Activated naive CD8-positive, alpha-beta T cell treated with anti-CD3 and anti-CD28 coated beads, Interleukin-2, amount 10 ng/mL, durations not matched to agents 7 days and 5 days (primary cell): ENCODE results near the gene ATG16L2. TPM values are rescaled to one million over a fixed set of nuclear protein-coding genes. Genes with fewer than 3 reads are reported as not detected.
"Not testable (repeated sequence)": the region's sequence is repeated elsewhere in the genome, so short reads cannot be mapped to it uniquely, and the experiment has no call there.

Source experiments
- ATAC-seq: fragments of 150-1000 bp; cut with Tn5 transposase; one replicate; pipeline ENCODE4 v1.10.0; 2021; ENCODE audit warnings: low read depth, moderate library complexity
- POLR2A ChIA-PET: fragments of 350-600 bp; sonication (Branson Sonifier 250); formaldehyde crosslinking; loops from one replicate; lab custom pipeline; 2021; ENCODE audit warnings: antibody characterized with exemption; lab: Charles Lee
- DNase-seq: peaks from one replicate; pipeline ENCODE4 v3.0.0; 2021
- H3K27ac Mint-ChIP-seq: one replicate; pipeline ENCODE4 v1.8.0; 2022; ENCODE audit warnings: mild to moderate bottlenecking, mixed read lengths
- H3K27me3 Mint-ChIP-seq: one replicate; pipeline ENCODE4 v1.8.0; 2022; ENCODE audit warnings: mild to moderate bottlenecking, moderate library complexity, mixed read lengths
- H3K36me3 Mint-ChIP-seq: one replicate; pipeline ENCODE4 v1.8.0; 2021; ENCODE audit warnings: mild to moderate bottlenecking, mixed read lengths
- H3K4me1 Mint-ChIP-seq: one replicate; pipeline ENCODE4 v1.8.0; 2021; ENCODE audit warnings: mixed read lengths
- H3K4me3 Mint-ChIP-seq: one replicate; pipeline ENCODE4 v1.8.0; 2022; ENCODE audit warnings: mild to moderate bottlenecking, moderate library complexity, mixed read lengths
- H3K9me3 Mint-ChIP-seq: one replicate; pipeline ENCODE4 v1.8.0; 2021; ENCODE audit warnings: mixed read lengths
- total RNA-seq, 2 experiments: library from RNA; stranded (reverse); gene quantifications; one replicate each; pipeline ENCODE4 v1.2.3, GENCODE V29; 2021

ATG16L2 gene
- total RNA-seq, 2 experiments from 2014 or later = 159 to 163 TPM

DNA sequence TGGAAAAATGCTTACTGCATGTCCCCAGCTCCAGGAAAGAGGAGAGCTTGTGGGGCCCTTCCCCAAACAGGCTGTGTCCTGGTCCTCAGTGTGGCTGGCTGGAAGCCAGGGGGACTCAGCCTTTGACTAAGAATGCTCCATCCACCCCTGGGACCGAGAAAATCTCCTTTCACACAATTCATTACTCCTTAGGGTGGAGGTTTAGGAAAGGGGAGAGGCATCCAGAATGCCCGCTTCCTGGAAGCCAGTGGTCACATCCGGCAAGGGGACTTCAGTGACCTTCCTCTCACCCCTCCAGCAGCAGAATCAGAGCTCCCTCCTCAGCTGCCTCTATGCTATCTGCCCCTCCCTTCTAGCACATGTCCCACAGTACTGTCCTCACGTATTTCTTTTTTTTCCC is 21.9 kb downstream of the ATG16L2 start:
- Mint-ChIP-seq H3K9me3 (no peaks in the 10 kb centered on the region), H3K4me3 (no peak overlapping the region), H3K36me3 (peaks cover 16% of the 10 kb centered on the region), H3K4me1 (peaks cover 35% of the 10 kb centered on the region), H3K27ac (peak overlapping the region; percentile 50), H3K27me3 (no peaks in the 10 kb centered on the region)
- DNase-seq (no peak), ATAC-seq (no peak)
- POLR2A ChIA-PET = interaction anchor here (0.9 to 2.0 kb wide), 2 partner anchors 13 to 341 kb away, joined by 3 to 5 read pairs; no protein-coding TSS in a partner anchor

DNA sequence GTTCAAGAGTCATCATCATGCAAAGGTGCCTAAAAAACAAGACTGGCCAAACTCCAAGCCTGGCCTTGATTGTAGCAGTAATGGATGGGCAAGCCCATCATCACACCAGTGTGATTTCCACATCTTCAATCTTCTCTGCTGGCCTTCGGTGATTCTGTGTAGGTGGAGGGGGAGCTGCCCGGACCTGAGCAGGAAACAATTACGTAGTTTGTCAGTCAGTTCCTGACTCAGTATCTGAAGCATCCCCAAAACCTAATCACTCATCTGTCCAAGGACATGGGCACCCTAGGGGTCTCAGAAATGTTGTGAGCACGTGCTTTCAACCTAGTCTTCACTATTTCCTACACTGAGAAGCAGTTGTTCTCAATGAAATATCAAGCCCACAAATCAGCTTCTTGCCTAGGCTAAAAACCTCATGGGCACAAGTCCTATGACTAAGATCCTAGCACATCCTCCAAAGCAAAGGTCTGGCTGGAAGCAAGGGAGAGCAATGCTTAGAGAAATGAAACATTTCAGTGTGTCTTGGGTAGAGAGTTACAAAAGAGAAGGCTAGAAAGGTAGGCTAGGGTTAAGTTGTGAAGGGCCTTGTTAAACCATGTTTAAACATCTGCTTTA is 24.6 kb downstream of the ATG16L2 start:
- POLR2A ChIA-PET = no interaction called here
- Mint-ChIP-seq H3K9me3 (no peaks in the 10 kb centered on the region), H3K4me3 (no peak overlapping the region), H3K27me3 (no peaks in the 10 kb centered on the region), H3K36me3 (peaks cover 26% of the 10 kb centered on the region), H3K4me1 (peaks cover 30% of the 10 kb centered on the region), H3K27ac (no peak overlapping the region)
- DNase-seq = no peak
- no peak for ATAC-seq

DNA sequence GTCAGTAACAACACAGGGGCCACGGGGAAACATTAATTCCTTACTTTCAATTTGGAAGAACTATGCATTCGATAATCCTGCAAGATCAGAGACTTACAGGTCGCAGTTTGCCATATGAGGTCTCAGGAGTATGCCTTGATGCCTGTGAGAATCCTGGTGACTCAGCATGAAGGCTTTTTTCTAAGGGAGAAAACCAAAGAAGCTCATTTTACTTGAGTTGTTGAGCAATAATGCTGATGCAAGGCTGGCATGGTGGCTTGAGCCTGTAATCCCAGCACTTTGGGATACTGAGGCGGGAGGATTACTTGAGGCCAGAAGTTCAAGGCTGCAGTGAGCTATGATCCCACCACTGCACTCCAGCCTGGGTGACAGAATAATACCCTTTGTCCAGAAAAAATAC is 26.6 kb downstream of the ATG16L2 start:
- Mint-ChIP-seq H3K27me3 (no peaks in the 10 kb centered on the region), H3K4me1 (peaks cover 18% of the 10 kb centered on the region), H3K36me3 (peaks cover 27% of the 10 kb centered on the region), H3K27ac (no peak overlapping the region), H3K4me3 (no peak overlapping the region), H3K9me3 (no peaks in the 10 kb centered on the region)
- no peak for DNase-seq
- no peak for ATAC-seq
- POLR2A ChIA-PET = interaction anchor here (1.2 kb wide), 1 partner anchor 9 kb away, joined by 4 read pairs; no protein-coding TSS in a partner anchor

DNA sequence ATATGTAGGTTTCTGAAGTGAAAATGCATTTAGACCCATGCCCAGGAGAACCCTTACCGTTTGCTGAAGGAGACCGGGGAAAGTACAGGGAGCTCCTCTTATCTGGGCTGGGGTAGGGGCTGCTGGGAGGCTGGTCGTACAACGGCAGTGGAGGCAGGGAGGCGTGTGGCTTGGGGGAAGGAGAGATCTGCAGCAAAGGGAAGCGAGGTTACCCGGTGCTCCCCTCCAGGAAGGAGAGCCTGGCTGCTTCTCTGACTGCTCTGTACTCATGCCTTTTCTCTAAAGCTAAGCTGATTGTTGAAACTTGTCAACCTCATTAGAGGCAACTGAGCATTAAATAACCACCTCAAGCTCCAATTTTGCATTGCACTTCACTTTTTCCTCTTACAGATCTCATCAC is 27.2 kb downstream of the ATG16L2 start:
- Mint-ChIP-seq H3K36me3 (peaks cover 28% of the 10 kb centered on the region), H3K27me3 (no peaks in the 10 kb centered on the region), H3K9me3 (no peaks in the 10 kb centered on the region), H3K4me1 (peaks cover 14% of the 10 kb centered on the region), H3K4me3 (no peak overlapping the region), H3K27ac (no peak overlapping the region)
- DNase-seq (no peak), ATAC-seq (no peak)
- POLR2A ChIA-PET = interaction anchor here (1.2 kb wide), 1 partner anchor 10 kb away, joined by 4 read pairs; no protein-coding TSS in a partner anchor

DNA sequence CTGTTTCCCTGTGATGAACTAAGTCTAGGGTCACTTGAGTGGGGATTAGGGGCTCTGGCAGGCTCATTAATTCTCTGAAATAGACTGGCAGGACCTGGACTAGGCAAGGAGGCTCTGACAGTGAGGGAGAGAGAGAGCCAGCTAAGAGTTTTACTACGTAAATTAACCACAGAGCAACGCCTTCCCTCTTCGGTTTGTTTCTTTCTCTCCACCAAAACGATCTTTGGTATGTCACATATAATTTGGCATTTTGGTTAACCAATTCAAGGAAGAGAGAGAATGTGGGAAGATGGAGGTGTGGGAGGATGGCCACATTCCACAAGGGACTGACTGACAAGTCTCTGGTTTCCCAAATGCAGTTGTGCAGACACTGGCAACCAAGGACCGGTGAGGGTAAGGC is 27.9 kb downstream of the ATG16L2 start:
- H3K4me1 Mint-ChIP-seq = peaks cover 14% of the 10 kb centered on the region
- ATAC-seq = no peak
- POLR2A ChIA-PET = interaction anchor here (1.2 kb wide), 1 partner anchor 11 kb away, joined by 4 read pairs; no protein-coding TSS in a partner anchor
- no peak for DNase-seq
- peaks cover 30% of the 10 kb centered on the region for H3K36me3 Mint-ChIP-seq
- no peaks in the 10 kb centered on the region for H3K27me3 Mint-ChIP-seq
- no peak overlapping the region for H3K4me3 Mint-ChIP-seq
- no peak overlapping the region for H3K27ac Mint-ChIP-seq
- H3K9me3 Mint-ChIP-seq = no peaks in the 10 kb centered on the region

DNA sequence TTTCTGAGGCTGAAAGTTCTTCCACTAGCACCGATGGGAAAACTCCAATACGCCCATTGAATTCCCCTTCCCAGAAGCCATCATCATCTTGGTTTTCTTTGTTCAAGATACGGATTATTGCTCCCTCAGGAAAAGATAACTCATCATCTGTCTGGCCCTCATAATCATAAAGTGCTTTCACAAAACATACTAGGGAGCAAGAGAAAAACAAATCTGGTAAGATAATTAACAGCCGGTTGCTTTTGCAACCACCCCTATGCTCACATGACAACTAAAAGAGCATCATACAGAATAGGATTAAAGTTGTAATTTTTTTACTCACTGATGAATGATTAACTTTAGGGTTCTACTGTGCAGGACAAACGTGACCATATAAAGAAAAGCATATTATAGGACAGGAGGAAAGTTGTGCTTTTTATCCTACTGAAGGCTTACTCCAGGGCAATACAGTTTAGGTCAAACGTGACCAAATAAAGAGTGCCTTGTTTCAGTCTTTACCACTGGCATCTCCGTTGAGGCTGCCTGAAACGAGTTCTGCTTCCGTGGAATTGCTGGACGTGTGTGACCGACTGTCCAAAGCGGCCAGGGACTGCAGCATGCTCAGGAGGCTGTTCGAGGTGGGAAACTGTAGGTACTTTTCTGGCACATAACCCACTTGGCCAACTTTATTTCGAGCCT is 28.6 kb downstream of the ATG16L2 start:
- Mint-ChIP-seq H3K4me3 (no peak overlapping the region), H3K4me1 (peaks cover 14% of the 10 kb centered on the region)

DNA sequence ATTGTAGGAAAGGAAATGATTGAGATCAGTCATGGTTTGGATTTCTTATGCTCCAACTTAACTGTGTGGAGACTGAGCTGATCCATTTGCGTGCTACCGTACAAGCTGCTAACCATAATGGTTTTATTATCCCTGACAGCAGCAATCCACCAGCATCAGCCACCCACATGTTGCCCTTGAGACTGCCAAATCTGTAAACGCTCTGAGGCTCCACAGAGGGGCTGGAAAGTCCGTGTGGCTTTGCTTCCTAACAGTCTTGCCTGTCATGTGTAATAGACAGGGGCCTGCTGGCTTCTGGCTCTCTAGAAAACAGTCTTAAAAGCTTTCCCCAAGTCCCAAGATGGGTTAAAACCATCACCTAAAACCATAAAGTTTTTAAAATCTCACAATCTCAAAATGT is 30.1 kb downstream of the ATG16L2 start:
- Mint-ChIP-seq H3K4me3 (no peak overlapping the region), H3K4me1 (peaks cover 7% of the 10 kb centered on the region), H3K9me3 (no peaks in the 10 kb centered on the region), H3K27me3 (no peaks in the 10 kb centered on the region), H3K36me3 (peaks cover 30% of the 10 kb centered on the region), H3K27ac (no peak overlapping the region)
- DNase-seq (no peak), ATAC-seq (no peak)
- POLR2A ChIA-PET = no interaction called here

More for the DNA sequence above, 28.6 kb downstream of the ATG16L2 start:
- ATAC-seq = no peak
- no peak for DNase-seq
- H3K36me3 Mint-ChIP-seq = peaks cover 32% of the 10 kb centered on the region
- no peaks in the 10 kb centered on the region for H3K27me3 Mint-ChIP-seq
- no peaks in the 10 kb centered on the region for H3K9me3 Mint-ChIP-seq
- H3K27ac Mint-ChIP-seq = no peak overlapping the region
- POLR2A ChIA-PET = no interaction called here

DNA sequence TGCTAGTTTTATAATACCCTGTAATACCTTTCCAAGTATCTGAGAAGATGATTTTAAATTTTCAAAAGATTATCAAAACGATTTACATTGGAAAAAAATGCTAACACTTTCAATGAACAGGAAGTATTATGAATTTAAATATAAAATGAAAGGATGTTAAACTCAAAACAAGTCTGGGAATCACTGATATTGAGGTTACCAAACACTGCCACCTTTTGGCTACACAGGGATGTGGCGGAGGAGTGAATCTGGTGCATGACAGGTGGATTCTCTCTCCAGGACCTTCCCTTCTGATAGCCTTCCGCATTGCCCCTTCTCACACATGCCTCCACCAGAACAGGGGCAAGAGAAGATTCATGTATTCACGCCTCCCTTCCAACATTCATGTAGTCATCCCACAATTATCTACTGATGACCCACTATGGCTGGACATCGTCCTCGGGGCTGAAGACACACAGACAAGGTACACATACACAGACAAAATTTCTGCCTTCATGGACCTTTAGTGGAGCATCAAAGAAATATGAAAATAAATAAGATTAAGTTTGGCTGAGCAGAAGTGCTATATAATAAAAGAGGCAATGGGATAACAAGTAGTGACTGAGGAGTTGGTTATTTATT is 34.7 kb downstream of the ATG16L2 start:
- Mint-ChIP-seq H3K27ac (no peak overlapping the region), H3K9me3 (no peaks in the 10 kb centered on the region), H3K36me3 (peaks cover 17% of the 10 kb centered on the region), H3K27me3 (no peaks in the 10 kb centered on the region), H3K4me3 (no peak overlapping the region), H3K4me1 (peaks cover 8% of the 10 kb centered on the region)
- DNase-seq = no peak
- ATAC-seq = peak; percentile 52
- POLR2A ChIA-PET = interaction anchor here (0.7 kb wide), 1 partner anchor 395 kb away, joined by 3 read pairs; no protein-coding TSS in a partner anchor

DNA sequence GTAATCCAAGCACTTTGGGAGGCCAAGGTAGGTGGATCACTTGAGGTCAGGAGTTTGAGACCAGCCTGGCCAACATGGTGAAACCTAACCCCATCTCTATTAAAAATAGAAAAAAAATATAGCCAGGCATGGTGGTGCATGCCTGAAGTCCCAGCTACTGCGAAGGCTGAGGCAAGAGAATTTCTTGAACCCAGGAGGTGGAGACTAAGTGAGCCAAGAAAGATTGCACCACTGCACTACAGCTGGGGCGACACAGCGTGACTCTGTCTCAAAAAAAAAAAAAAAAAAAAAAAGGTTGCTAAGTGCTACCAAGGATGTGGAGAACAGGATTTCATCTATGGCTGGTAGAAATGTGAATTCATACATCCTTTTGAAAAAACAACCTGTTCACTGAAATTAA is 36.6 kb downstream of the ATG16L2 start:
- peaks cover 13% of the 10 kb centered on the region for H3K36me3 Mint-ChIP-seq
- DNase-seq = no peak
- no peak for ATAC-seq
- H3K27me3 Mint-ChIP-seq = no peaks in the 10 kb centered on the region
- H3K4me3 Mint-ChIP-seq = no peak overlapping the region
- POLR2A ChIA-PET = no interaction called here
- H3K9me3 Mint-ChIP-seq = no peaks in the 10 kb centered on the region
- peaks cover 8% of the 10 kb centered on the region for H3K4me1 Mint-ChIP-seq
- no peak overlapping the region for H3K27ac Mint-ChIP-seq

DNA sequence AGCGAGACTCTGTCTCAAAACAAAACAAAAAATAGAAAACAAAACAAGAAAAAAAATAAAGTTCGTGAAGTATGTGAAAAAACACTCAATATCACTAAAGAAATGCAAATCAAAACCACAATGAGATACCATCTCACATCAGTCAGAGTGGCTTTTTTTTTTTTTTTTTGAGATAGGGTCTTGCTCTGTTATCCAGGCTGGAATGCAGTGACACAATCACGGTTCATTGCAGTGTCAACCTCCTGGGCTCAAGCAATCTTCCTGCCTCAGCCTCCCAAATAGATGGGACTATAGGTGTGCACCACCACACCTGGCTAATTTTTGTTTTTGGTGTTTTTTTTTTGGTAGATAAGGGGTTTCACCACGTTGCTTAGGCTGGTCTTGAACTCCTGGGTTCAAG is 37.5 kb downstream of the ATG16L2 start:
- H3K36me3 Mint-ChIP-seq = peaks cover 11% of the 10 kb centered on the region
- no peak overlapping the region for H3K4me3 Mint-ChIP-seq
- no peak overlapping the region for H3K27ac Mint-ChIP-seq
- POLR2A ChIA-PET = no interaction called here
- peaks cover 8% of the 10 kb centered on the region for H3K4me1 Mint-ChIP-seq
- no peaks in the 10 kb centered on the region for H3K9me3 Mint-ChIP-seq
- DNase-seq (no peak), ATAC-seq (no peak)
- H3K27me3 Mint-ChIP-seq = no peaks in the 10 kb centered on the region

DNA sequence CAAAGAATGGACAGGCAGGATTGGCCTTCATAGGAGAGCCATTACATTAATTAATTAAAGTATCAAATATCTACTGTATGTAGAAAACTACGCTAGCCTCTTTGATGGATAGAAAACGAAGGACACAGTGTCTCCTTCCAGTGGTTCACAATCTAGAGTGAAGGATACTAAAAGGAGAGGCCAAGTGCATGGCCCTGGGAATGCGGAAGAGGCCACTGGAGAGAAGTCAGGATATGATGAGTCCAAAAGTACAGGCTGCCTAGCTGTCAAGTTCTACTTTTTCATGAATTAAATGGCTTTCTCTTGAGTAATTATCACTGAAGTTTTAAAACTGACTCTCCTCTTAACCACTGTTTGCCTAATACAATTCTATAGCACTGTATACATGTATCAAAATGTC is 41.9 kb downstream of the ATG16L2 start:
- Mint-ChIP-seq H3K9me3 (no peaks in the 10 kb centered on the region), H3K4me3 (no peak overlapping the region), H3K36me3 (peaks cover 10% of the 10 kb centered on the region), H3K4me1 (peaks cover 4% of the 10 kb centered on the region), H3K27me3 (no peaks in the 10 kb centered on the region), H3K27ac (no peak overlapping the region)
- POLR2A ChIA-PET = no interaction called here
- DNase-seq = no peak
- ATAC-seq = no peak

DNA sequence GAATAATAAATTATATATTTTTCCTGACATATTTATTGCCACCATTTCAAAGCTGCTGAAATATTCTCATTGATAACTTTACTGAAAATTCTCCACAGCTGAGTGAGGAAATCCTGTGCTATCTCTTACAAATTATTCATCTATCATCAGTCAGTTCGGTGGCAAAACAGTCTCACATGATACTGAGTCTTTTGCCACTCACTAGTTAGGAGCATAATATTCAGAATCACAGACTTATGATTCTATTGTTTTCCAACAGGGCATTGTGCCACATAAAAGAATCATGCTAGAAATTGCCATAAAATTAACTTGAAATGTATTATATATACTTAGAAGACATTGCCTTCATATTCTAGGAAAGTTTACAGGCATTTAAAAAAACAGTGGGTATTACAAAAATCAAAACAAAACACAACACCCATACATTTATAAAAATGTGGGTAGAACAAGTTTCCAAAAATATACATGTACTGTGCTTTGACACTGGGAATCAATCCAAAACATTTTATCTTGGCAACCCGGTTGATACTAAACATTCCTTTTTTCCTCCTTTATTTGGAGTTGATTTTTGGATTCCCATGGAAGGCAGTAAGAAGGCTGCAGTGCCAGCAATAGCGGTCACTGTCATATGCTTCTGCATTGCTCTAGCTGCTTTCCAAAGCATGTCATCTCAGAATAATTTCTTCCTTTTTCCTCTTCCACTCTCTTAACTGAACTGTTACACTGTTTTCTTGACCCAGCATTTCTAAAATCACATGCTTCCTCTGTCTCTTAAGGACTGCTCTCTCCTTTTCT is 42.5 kb downstream of the ATG16L2 start:
- peaks cover 2% of the 10 kb centered on the region for H3K4me1 Mint-ChIP-seq
- no peak overlapping the region for H3K4me3 Mint-ChIP-seq
- H3K9me3 Mint-ChIP-seq = no peaks in the 10 kb centered on the region
- peaks cover 10% of the 10 kb centered on the region for H3K36me3 Mint-ChIP-seq
- H3K27ac Mint-ChIP-seq = no peak overlapping the region
- H3K27me3 Mint-ChIP-seq = no peaks in the 10 kb centered on the region
- ATAC-seq = no peak
- POLR2A ChIA-PET = interaction anchor here (0.7 kb wide), 2 partner anchors 44 to 156 kb away, joined by 3 to 4 read pairs; no protein-coding TSS in a partner anchor
- DNase-seq = no peak

DNA sequence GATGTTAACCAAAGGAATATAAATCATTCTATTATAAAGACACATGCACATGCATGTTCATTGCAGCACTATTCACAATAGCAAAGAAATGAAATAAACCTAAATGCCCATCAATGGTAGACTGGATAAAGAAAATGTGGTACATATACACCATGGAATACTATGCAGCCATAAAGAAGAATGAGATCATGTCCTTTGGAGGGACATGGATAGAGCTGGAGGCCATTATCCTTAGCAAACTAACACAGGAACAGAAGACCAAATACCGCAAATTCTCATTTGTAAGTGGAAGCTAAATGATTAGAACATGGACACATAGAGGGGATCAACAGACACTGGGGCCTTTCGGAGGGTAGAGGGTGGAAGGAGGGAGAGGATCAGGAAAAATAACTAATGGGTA is 44.1 kb downstream of the ATG16L2 start:
- ATAC-seq, H3K27ac Mint-ChIP-seq, H3K9me3 Mint-ChIP-seq, DNase-seq, H3K4me3 Mint-ChIP-seq, H3K27me3 Mint-ChIP-seq, H3K36me3 Mint-ChIP-seq, H3K4me1 Mint-ChIP-seq, POLR2A ChIA-PET: not testable (repeated sequence)
